SK-N-MC (cell line): ENCODE results near the gene POU2AF2.
"Not testable (repeated sequence)": the region's sequence is repeated elsewhere in the genome, so short reads cannot be mapped to it uniquely, and the experiment has no call there.

Experiments
- DNase-seq: peaks from one replicate; pipeline ENCODE4 v3.0.0-alpha.2; 2011; ENCODE audit warnings: low read depth, low spot score
- H3K27ac ChIP-seq: fragments of 200-600 bp; sonication (generic); 2 replicates; pipeline ENCODE4 v1.5.1; 2016; ENCODE audit warnings: mixed run types
- H3K36me3 ChIP-seq: fragments of 200-600 bp; sonication (generic); 2 replicates; pipeline ENCODE4 v1.6.1; 2017; ENCODE audit warnings: antibody characterized with exemption, low read length, mixed read lengths; ENCODE audit not compliant: insufficient read depth
- H3K4me3 ChIP-seq: fragments of 200-600 bp; sonication (generic); 2 replicates; pipeline ENCODE4 v1.5.1; 2016
- H3K9ac ChIP-seq: fragments of 200-600 bp; sonication (generic); 2 replicates; pipeline ENCODE4 v1.8.0; 2017; ENCODE audit warnings: mixed run types, mixed read lengths; ENCODE audit not compliant: insufficient read length
- H3K9me3 ChIP-seq: fragments of 200-600 bp; sonication (generic); 2 replicates; pipeline ENCODE4 v1.6.1; 2017; ENCODE audit warnings: low read depth, mild to moderate bottlenecking, antibody characterized with exemption, low read length, moderate library complexity, mixed read lengths
- EZH2 ChIP-seq: fragments of 200-600 bp; sonication (generic); IDR thresholded peaks from one replicate; pipeline ENCODE4 v1.6.1; 2017; ENCODE audit warnings: antibody characterized with exemption
- FOXP2 ChIP-seq: optimal IDR thresholded peaks from 2 replicates; pipeline ENCODE3; 2011; ENCODE audit warnings: mild to moderate bottlenecking, moderate library complexity; ENCODE audit not compliant: insufficient read depth; ENCODE audit errors: extremely low read length, control extremely low read depth
- POLR2AphosphoS5 ChIP-seq: IDR thresholded peaks from 2 replicates; pipeline ENCODE4 v1.6.1; 2012; ENCODE audit warnings: mild to moderate bottlenecking, low read depth, low read length, borderline replicate concordance

The POU2AF2 gene

DNA sequence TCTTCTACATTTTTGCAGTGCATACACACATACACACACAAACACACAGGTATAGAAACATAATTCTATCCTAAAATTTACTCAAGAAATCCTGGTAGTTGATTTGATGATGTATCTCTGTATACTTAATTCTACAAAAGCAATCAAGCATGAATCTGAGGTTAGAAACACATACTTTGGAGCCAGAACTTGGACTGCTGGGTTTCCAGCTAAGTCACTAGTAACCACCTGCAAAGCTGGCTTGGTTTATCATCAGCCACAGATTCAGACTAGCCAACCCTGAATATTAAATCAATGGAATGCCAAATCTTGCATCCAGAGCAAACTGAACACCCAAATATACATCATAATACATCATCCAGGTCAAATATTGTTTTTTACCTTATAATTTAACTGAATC is 24.8 kb upstream of the POU2AF2 start:
- Histone ChIP-seq H3K27ac (no peak overlapping the region), H3K9ac (no peak overlapping the region), H3K9me3 (peaks cover 9% of the 10 kb centered on the region; the same call in 1 of the 2 replicates), H3K36me3 (no peaks in the 10 kb centered on the region), H3K4me3 (no peak overlapping the region)
- no peak for DNase-seq
- TF ChIP-seq EZH2 (no peak), FOXP2 (no peak), POLR2AphosphoS5 (no peak)

DNA sequence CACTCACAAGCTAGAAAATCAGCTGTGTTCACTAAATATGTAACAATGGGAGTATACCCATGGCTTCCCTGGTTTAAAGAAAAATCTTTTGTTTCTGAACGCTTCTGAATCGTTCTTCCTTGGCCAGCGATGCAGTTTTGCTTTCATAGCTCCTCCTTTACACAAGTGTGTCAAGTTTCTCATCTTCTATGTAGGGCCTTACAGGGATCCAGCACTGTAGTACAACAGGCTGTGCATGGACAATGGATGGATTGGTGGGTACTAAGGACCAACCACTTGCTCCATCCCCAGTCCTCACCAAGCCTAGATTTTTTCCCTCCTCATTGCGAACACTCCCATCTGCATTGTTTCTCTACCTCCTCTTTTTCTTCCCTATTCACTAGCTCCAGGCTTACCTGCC is 24.3 kb upstream of the POU2AF2 start:
- Histone ChIP-seq H3K9me3 (peaks cover 9% of the 10 kb centered on the region; the same call in 1 of the 2 replicates), H3K27ac (no peak overlapping the region), H3K4me3 (no peak overlapping the region), H3K36me3 (no peaks in the 10 kb centered on the region), H3K9ac (no peak overlapping the region)
- TF ChIP-seq EZH2, result no peak
- no peak for TF ChIP-seq POLR2AphosphoS5
- TF ChIP-seq FOXP2, result no peak
- no peak for DNase-seq

DNA sequence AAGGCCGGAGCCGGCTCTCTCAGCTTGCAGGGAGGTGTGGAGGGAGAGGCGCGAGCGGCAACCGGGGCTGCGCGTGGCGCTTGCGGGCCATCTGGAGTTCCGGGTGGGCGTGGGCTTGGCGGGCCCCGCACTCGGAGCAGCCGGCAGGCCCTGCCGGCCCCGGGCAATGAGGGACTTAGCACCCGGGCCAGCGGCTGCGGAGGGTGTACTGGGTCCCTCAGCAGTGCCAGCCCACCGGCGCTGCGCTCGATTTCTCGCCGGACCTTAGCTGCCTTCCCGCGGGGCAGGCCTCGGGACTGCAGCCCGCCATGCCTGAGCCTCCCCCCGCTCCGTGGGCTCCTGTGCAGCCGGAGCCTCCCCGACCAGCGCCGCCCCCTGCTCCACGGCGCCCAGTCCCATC is 23.6 kb upstream of the POU2AF2 start:
- H3K27ac ChIP-seq, H3K9ac ChIP-seq, DNase-seq, H3K9me3 ChIP-seq, H3K4me3 ChIP-seq, H3K36me3 ChIP-seq: not testable (repeated sequence)

DNA sequence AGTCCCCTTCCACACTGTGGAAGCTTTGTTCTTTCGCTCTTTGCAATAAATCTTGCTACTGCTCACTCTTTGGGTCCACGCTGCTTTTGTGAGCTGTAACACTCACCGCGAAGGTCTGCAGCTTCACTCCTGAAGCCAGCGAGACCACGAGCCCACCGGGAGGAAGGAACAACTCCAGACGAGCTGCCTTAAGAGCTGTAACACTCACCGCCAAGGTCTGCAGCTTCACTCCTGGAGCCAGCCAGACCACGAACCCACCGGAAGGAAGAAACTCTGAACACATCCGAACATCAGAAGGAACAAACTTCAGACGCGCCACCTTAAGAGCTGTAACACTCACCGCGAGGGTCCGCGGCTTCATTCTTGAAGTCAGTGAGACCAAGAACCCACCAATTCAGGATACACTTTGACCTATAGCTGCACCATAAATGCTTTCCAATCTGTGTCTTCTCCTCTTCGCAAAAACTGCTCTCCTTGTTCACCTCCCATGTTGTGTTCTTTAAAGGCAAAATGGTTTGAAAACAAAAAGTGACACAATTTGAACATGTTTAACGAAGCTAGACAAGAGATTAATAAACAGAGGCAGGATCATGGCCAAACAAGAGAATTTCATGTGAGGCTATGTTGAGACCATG is 22.6 kb upstream of the POU2AF2 start:
- not testable (repeated sequence) for H3K9me3 ChIP-seq, H3K4me3 ChIP-seq, H3K27ac ChIP-seq, H3K36me3 ChIP-seq, DNase-seq, H3K9ac ChIP-seq

DNA sequence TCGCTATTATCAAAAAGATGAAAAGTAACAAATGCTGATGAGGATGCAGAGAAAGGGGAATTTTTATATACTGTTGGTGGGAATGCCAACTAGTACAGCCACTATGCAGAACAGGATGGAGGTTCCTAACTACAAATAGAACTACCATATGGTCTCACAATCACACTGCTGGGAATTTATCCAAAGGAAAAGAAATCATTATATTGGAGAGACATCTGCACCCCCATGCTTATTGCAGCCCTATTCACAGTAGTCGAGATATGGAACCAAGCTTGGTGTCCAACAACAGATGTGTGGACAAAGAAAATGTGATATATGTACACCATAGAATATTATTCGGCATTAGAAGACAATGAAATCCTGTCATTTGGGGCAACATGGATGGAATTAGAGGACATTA is 19.6 kb upstream of the POU2AF2 start:
- TF ChIP-seq POLR2AphosphoS5 (no peak), EZH2 (no peak), FOXP2 (no peak)
- H3K36me3 ChIP-seq, result no peaks in the 10 kb centered on the region
- H3K9me3 ChIP-seq, result peaks cover 9% of the 10 kb centered on the region; the same call in 1 of the 2 replicates
- H3K4me3 ChIP-seq, result no peak overlapping the region
- no peak overlapping the region for H3K9ac ChIP-seq
- H3K27ac ChIP-seq, result no peak overlapping the region
- no peak for DNase-seq

DNA sequence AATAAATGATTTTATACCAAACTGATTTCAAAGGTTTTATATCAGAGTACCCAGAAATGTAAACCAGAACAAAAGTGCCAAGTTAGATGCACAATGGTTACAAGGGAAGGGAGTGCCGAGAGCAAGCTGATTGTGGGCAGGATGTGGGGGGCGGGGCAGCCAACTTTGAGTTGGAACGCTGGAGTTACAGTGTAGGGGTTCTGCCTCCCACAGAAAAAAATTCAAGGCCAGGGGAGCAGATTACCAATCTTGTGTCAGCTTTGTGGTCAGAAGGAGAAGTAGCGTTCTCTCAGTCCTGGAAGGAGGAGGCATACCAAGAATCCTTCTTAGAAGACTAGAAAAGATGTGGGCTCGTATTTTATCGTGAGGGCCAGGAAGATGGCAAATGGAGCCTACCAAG is 15.9 kb upstream of the POU2AF2 start:
- no peak for TF ChIP-seq POLR2AphosphoS5
- no peak for TF ChIP-seq FOXP2
- no peak for TF ChIP-seq EZH2
- Histone ChIP-seq H3K4me3 (no peak overlapping the region), H3K9me3 (peaks cover 9% of the 10 kb centered on the region; the same call in 1 of the 2 replicates), H3K36me3 (no peaks in the 10 kb centered on the region), H3K9ac (no peak overlapping the region), H3K27ac (no peak overlapping the region)
- DNase-seq, result no peak

DNA sequence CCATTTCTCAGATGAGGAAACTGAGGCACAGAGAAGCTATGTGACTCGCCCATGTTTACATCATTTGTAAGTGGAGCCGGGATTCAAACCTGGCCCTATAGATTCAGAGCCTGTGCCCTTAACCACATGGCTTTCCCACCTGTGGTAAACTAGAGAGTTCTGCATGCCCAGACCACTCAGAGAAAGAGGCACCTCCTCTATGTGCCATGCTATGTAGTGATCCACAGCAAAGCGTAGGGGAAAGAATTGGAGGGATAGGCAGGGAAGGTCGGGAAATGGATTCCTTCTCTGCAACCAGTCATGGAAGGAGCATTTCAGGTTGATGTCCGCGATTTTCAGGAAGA is 15.4 kb upstream of the POU2AF2 start:
- Histone ChIP-seq H3K9me3 (peaks cover 6% of the 10 kb centered on the region; the same call in 1 of the 2 replicates), H3K27ac (no peak overlapping the region), H3K9ac (no peak overlapping the region), H3K36me3 (no peaks in the 10 kb centered on the region), H3K4me3 (peak overlapping the region; percentile 60)
- DNase-seq, result no peak
- no peak for TF ChIP-seq POLR2AphosphoS5
- no peak for TF ChIP-seq FOXP2
- no peak for TF ChIP-seq EZH2

DNA sequence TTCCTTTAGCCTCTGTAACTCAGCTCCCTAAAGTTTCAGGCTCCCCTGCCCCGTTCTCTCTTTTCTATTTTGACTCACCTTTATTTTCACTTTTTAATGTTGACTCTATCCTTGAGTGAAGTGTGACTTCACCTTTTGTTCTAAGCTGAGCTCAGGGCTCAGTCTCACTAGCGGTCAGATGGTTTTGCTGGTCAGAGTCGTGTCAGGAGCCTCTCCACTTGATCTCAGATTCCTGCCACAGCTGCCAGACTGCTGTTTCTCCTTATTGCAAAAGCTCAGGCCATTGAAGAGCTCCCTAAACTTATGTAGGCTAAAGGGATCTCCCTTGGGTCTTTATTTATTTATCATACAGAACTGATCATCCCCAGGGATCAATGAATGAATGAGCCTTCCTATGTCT is 13.7 kb upstream of the POU2AF2 start:
- no peak overlapping the region for H3K4me3 ChIP-seq
- DNase-seq, result no peak
- H3K27ac ChIP-seq, result no peak overlapping the region
- no peaks in the 10 kb centered on the region for H3K36me3 ChIP-seq
- no peak overlapping the region for H3K9ac ChIP-seq
- no peaks in the 10 kb centered on the region for H3K9me3 ChIP-seq
- TF ChIP-seq FOXP2 (no peak), POLR2AphosphoS5 (no peak), EZH2 (no peak)

DNA sequence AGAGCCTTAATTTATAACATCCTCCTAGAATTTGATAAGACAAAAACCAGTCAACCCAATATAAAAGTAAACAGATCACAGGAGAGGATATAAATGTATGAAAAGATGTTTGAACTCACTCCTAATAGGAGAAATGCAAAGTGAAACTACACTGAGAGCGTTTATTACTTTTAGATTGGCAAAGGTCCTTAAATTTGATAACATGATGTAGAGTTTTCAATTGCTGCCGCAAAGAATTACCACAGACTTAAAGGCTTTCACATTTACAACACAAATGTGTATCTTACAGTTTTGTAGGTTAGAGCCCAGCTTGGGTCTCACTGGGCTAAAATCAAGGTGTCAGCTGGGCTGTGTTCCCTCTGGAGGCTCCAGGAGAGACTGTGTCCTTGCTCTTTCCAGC is 9.1 kb upstream of the POU2AF2 start:
- TF ChIP-seq FOXP2 (no peak), POLR2AphosphoS5 (no peak), EZH2 (no peak)
- Histone ChIP-seq H3K9ac (no peak overlapping the region), H3K9me3 (no peaks in the 10 kb centered on the region), H3K4me3 (0 out of 2 replicates have a peak overlapping the region, but pooled peaks have one; percentile 7), H3K36me3 (no peaks in the 10 kb centered on the region), H3K27ac (no peak overlapping the region)
- DNase-seq, result no peak

DNA sequence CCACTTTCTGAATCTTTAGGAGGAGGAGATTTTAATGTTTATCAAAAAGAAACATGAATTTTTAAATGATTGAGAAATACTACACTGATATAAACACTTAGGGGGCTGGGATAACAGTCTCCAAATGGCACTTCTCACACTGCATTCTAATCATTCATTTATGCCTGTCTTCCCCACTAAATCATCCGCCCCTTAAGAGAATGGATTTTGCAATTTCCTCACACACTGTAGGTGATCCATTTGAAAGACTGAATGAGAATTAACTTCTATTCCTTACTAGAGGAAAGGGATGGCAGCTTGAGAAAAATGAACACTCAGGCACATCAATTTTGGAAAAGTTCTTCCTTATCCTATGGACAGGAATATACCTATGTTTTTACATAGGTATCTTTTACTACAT is 7.6 kb upstream of the POU2AF2 start:
- Histone ChIP-seq H3K9ac (no peak overlapping the region), H3K27ac (no peak overlapping the region), H3K9me3 (no peaks in the 10 kb centered on the region), H3K36me3 (no peaks in the 10 kb centered on the region), H3K4me3 (no peak overlapping the region)
- TF ChIP-seq FOXP2 (no peak), POLR2AphosphoS5 (no peak), EZH2 (no peak)
- no peak for DNase-seq
